Measurements from ENCODE around the gene PAQR4. TPM values are rescaled to one million over a fixed set of nuclear protein-coding genes. Genes with fewer than 3 reads are reported as not detected.

Gene PAQR4
- total and polyA plus RNA-seq, 2 of the 13 experiments (the other 11 are each of a cell fraction or from before 2014, with no cell fraction given), result 15.9 to 24.8 TPM

- TF ChIP-seq REST (IDR thresholded peaks at IDR 0.05; ENCODE audit: borderline replicate concordance in 1 of 2, low read depth in 1 of 2, low read length in 2 of 2) (peak in 1 of 2 experiments; percentile 99), NFE2L1 (CRISPR knock-in tag; IDR thresholded peaks at IDR 0.05; ENCODE audit: borderline replicate concordance) (peak; percentile 94), SIX4 (CRISPR knock-in tag; IDR thresholded peaks at IDR 0.05) (peak; percentile 78; the same call in 1 of the 2 replicates), TRAFD1 (CRISPR knock-in tag; IDR thresholded peaks at IDR 0.05; ENCODE audit: borderline replicate concordance) (no peak), ZNF503 (CRISPR knock-in tag; IDR thresholded peaks at IDR 0.05) (peak; percentile 59; the same call in 1 of the 2 replicates), ISL2 (CRISPR knock-in tag; IDR thresholded peaks at IDR 0.05) (peak; percentile 83), TRIM22 (IDR thresholded peaks at IDR 0.05) (no peak), ZSCAN29 (CRISPR knock-in tag; conservative IDR thresholded peaks at IDR 0.05) (peak; percentile 91; the same call in 1 of the 2 replicates), GATAD1 (CRISPR knock-in tag; IDR thresholded peaks at IDR 0.05) (peak; percentile 74; the same call in 1 of the 2 replicates), ZNF414 (CRISPR knock-in tag; IDR thresholded peaks at IDR 0.05) (peak; percentile 84; the same call in 1 of the 2 replicates), ZNF230 (CRISPR knock-in tag; IDR thresholded peaks at IDR 0.05) (peak; percentile 95), ZNF224 (CRISPR knock-in tag; IDR thresholded peaks at IDR 0.05) (peak; percentile 89; the same call in 1 of the 2 replicates), TBX2 (CRISPR knock-in tag; IDR thresholded peaks at IDR 0.05; ENCODE audit: borderline replicate concordance) (peak; percentile 95), MBD4 (IDR thresholded peaks at IDR 0.05; ENCODE audit: borderline replicate concordance, low read length) (no peak), HMGXB4 (CRISPR knock-in tag; IDR thresholded peaks at IDR 0.05; ENCODE audit: borderline replicate concordance in 1 of 2, low read depth in 1 of 2) (peak; percentile 73 to 79), ZFX (CRISPR knock-in tag; IDR thresholded peaks at IDR 0.05; ENCODE audit: low read depth) (peak; percentile 98)
Measured at GRCh38 chr16:2968738-2969544, at the start of gene PAQR4 (continued).
